ENCODE data around the gene MEGF10.
A peak's percentile ranks its signal among the peaks of the same experiment; 100 is the strongest.
"Not testable (repeated sequence)": the region's sequence is repeated elsewhere in the genome, so short reads cannot be mapped to it uniquely, and the experiment has no call there.

The MEGF10 gene

GRCh38 chr5:127298656-127299055, 8.1 kb downstream of the MEGF10 start:
- no peak for DNase-seq

DNA sequence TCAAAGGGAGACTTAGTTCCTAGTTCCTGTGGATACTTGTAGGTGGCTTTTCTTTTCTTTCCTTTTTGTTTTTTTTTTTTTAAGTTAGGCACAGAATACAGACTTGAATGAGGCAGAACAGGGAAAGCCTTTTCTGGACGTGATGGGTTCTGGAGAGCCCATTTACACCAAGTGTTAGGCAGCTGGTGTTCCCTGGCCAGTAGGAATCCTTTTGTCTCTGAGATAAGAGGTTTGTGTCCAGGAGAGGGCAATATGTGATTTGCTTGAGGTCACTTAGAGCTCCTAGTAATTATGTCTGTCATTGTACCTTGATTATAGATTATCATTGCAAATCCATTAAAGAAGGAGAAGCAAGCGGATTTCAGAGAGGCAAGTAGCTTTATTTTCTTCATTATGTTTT, 9.1 kb downstream of the MEGF10 start:
- DNase-seq = no peak

- DNase-seq = no peak
Measured at GRCh38 chr5:127302509-127302908, 11.9 kb downstream of the MEGF10 start.

- DNase-seq = no peak
Measured at GRCh38 chr5:127303404-127303803, 12.8 kb downstream of the MEGF10 start.

DNA sequence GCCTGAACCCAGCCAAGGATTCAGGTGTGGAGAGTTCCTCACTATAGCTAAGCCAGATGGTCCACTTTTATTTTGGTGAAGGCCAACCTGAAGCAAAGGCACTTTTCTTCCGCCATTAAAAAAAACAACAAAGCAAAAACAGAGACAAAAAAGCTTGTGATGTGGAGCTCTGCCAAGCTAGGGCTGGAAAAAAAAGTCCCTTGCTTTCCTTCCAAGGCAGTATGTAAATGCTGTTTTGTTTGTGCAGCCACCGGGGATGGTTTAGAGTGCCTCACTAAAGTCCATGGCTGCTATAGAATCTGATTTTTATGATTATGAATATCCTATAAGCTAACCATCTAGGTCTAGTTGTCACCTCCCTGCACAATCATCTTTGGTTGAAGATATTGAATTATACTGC, 14.9 kb downstream of the MEGF10 start:
- DNase-seq = no peak

DNA sequence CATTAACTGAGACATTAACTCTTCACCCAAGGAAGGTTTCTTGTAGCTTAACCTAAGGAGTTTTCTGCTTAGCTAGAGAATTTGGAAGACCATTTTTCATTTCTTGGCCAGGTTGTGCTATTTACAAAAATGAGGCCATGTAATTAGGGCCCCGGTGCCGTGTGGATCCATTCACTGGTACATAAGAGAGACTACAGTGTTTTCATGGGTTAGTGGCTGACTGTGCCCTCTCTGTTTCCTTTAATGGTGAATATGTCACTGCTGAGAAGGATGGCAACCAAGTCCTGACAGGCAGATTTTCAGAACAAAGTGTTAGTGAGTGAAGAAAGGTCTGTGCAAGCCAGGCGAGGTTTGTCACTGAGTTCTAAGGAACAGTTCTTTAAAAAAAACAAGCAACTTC, 15.4 kb downstream of the MEGF10 start:
- DNase-seq = no peak

- no peak for DNase-seq
Measured at GRCh38 chr5:127306647-127307046, 16.1 kb downstream of the MEGF10 start.

DNA sequence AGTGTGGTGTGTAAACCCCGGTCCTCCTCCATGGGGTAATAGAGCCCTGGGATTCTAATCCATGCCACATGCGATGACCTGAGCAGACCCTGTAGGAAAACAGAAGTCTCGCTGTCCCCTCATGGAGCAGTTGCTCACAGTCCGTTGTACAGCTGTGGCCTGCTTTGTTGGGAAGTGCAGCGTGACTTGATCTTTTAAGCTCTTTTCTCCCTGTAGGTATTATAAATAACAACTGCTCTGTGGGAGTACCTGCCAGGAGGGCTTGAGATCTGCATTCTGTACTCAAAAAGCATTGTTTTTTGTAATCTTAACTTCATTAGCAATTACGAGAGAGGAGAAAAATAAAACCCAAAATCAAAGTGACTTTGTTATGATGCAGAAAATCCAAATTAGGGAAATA, 17.3 kb downstream of the MEGF10 start:
- DNase-seq = peak; percentile 43

GRCh38 chr5:127308325-127308724, 17.7 kb downstream of the MEGF10 start:
- not testable (repeated sequence) for DNase-seq

- DNase-seq = no peak
Measured at GRCh38 chr5:127308945-127309344, 18.3 kb downstream of the MEGF10 start.

DNA sequence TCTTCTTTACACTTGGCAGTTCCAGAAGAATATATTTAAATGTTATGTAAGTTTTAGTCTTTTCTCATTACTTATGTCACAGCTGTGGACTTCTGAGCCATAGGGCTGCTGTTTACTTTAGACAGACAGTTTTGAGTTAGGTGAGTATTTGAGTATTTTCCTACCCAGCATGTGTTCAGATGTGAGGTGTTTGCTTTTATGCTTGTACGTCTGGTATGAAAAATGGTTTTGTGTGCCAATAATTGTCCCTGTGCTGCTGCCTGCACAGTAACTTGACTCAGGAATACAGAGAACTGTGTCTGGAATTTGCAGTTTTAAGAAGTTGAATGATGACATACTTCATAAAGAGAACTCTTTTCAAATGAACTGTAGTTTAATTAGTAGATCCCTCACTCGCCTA, 20.8 kb downstream of the MEGF10 start:
- DNase-seq = no peak

GRCh38 chr5:127311781-127312525, 21.4 kb downstream of the MEGF10 start:
- DNase-seq = peak; percentile 64

- DNase-seq = no peak
Measured at GRCh38 chr5:127313379-127313778, 22.8 kb downstream of the MEGF10 start.

DNA sequence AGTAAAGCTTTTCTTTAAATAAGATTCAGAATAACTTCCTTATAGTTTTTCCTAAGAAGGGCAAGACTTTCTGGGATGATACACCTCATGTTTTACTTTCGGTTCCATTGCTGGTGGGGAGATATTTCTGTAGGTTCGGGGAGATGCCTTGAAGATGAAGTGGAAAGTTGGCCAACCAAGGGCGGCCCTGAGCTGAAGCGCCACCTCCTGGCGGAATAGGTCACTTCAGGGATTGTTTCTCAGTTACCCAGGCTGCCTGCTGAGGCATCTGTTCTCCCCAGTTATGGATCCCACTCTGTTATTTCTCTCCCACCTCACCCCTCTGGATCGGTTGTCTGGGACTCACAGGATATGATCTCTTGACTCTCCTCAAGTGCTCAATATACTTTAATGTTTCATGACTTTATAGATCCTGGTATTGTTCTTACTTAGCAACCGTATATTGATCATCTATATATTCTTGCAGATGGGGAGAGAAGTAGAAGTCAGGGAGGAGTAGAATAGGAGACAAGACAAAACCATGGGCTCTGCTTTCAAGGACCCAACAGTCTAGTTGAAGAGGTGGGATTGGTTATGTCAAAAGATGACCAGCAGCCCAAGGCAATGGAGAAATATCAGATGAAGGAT, 23.4 kb downstream of the MEGF10 start:
- DNase-seq = peak; percentile 32

GRCh38 chr5:127316011-127316410, 25.4 kb downstream of the MEGF10 start:
- no peak for DNase-seq

DNA sequence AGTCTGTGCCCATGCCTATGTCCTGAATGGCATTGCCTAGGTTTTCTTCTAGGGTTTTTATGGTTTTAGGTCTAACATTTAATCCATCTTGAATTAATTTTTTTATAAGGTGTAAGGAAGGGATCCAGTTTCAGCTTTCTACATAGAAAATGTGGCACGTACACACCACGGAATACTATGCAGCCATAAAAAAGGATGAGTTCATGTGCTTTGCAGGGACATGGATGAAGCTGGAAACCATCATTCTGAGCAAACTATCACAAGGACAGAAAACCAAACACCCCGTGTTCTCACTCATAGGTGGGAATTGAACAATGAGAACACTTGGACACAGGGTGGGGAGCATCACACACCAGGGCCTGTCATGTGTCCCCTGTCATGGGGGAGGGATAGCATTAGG, 26.8 kb downstream of the MEGF10 start:
- not testable (repeated sequence) for DNase-seq

GRCh38 chr5:127320032-127320965, 29.7 kb downstream of the MEGF10 start:
- no peak for DNase-seq

- no peak for DNase-seq
Measured at GRCh38 chr5:127321465-127321864, 30.9 kb downstream of the MEGF10 start.

DNA sequence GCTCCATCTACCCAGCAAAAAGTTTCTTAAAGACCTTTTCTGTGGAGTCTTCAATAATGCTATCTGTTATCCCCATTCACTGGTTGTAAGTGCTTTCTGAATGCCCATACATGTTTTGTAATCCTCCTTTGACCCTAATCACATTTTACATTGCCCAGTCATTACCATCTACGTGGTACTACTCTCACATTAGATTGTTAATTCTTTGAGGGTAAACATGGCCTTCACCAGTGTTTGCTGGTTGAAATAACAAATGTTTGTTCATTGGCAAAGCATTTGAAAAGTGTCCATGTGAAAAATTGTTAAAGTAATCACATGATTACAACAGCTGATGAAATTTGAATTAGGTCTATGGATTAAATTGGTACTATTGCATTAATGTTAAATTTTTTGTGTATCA, 31.8 kb downstream of the MEGF10 start:
- DNase-seq = no peak

GRCh38 chr5:127324756-127325155, 34.2 kb downstream of the MEGF10 start:
- no peak for DNase-seq

DNA sequence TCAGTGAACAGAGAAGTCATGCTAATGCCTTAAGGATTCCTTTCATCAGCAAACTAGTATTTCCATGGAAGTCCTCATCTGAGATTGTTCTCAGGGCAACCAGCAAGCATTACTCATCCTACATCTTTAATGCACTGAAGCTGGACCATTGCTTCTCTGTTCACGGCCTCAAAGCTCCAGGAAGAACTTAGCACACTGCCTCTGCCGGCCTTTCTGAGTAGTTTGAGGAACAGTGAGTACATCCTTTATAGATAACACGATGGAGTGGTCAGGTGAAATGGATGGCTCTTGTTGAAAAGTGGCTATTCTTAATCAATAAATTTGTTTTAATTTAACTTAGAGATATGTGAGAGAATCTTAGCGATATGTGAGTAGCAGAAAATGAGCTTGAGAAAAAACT, 35.8 kb downstream of the MEGF10 start:
- DNase-seq = no peak

DNA sequence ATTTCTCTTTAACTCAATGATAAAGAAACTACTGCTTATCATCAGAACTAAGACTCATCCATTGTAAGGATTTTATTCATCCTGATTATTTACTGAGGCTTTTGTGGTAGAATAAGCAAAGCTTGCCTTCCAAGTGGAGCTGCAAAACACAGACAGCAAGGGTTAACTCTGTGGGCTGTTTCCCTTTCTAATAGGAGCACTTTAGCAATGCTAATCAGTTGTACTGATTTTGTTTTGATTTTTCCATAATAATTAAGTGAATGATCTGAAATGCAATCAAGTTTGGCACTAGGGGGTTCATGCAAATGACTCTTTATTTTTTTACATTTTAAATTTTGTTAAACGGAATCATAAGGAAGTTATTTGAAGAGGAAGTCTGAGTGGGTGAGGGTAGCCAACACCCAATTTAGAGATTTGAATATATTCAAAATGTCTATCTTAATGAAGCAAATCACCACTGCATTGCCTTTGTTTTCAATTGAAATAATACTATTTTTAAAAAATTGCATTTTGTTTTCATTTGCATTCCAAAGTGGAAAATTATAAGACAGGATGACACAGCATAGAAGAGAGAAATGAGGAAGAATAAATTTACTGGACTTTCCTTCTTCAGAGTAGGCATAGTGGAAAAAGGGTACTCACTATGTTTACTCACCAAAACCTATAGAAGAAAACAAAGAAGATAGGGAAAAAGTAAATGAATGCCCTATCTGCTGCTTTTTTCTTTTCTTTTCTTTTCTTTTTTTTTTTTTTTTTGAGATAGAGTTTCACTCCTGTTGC, 36.6 kb downstream of the MEGF10 start:
- no peak for DNase-seq

DNA sequence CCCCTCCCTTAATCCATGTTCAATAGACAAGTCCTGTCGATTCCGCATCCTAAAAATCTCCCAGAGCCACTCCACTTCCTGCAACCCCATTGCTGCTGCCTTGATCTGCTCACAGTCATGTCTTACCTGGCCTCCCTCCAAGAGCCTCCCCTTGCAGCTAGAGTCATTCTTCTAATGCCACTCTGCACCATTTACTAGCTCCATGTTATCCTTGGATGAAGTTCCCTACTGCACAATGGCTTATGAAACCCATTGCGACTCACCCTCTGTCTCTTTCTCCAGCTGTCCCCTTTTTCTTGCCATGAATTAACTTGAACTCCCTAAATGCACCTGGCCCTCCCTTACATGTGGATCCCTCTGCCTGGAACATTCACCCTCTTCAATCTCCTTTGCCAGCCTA, 39.5 kb downstream of the MEGF10 start:
- no peak for DNase-seq

All from femur (tissue), 1 donor.